WTC11 (cell line): Measurements from ENCODE around the gene ISL2. TPM values are rescaled to one million over a fixed set of nuclear protein-coding genes. Genes with fewer than 3 reads are reported as not detected.

Experiments
- ATF6 ChIP-seq: sonication (generic); formaldehyde crosslinking; IDR thresholded peaks from 2 replicates; pipeline ENCODE4 v1.8.1; 2023; ENCODE audit warnings: mild to moderate bottlenecking, missing genetic modification reagents
- FOXP4 ChIP-seq: sonication (generic); formaldehyde crosslinking; IDR thresholded peaks from 2 replicates; pipeline ENCODE4 v1.8.0; 2022; ENCODE audit warnings: mild to moderate bottlenecking, missing genetic modification reagents
- HMGA2 ChIP-seq: fragments of 250-450 bp; sonication (Bioruptor Pico); IDR thresholded peaks from 2 replicates; pipeline ENCODE4 v1.4.0; 2021; ENCODE audit warnings: mild to moderate bottlenecking, moderate library complexity
- NFATC4 ChIP-seq: fragments of 250-450 bp; sonication (Bioruptor Pico); IDR thresholded peaks from 2 replicates; pipeline ENCODE4 v1.9.0; 2021; ENCODE audit warnings: mild to moderate bottlenecking
- NR2C2 ChIP-seq: sonication (generic); formaldehyde crosslinking; IDR thresholded peaks from 2 replicates; pipeline ENCODE4 v1.8.0; 2022; ENCODE audit warnings: mild to moderate bottlenecking, missing genetic modification reagents
- TCF7 ChIP-seq: sonication (generic); formaldehyde crosslinking; IDR thresholded peaks from 2 replicates; pipeline ENCODE4 v1.8.0; 2022; ENCODE audit warnings: mild to moderate bottlenecking, low read depth, missing genetic modification reagents, moderate library complexity
- TEAD1 ChIP-seq: sonication (generic); formaldehyde crosslinking; IDR thresholded peaks from 2 replicates; pipeline ENCODE4 v1.8.0; 2022; ENCODE audit warnings: mild to moderate bottlenecking, missing genetic modification reagents
- ZMAT4 ChIP-seq: fragments of 250-450 bp; sonication (Bioruptor Pico); IDR thresholded peaks from 2 replicates; pipeline ENCODE4 v1.9.0; 2021; ENCODE audit warnings: mild to moderate bottlenecking
- ZNF138 ChIP-seq: sonication (generic); formaldehyde crosslinking; conservative IDR thresholded peaks from 2 replicates; pipeline ENCODE4 v1.8.1; 2022; ENCODE audit warnings: mild to moderate bottlenecking, moderate library complexity, missing genetic modification reagents
- ZNF416 ChIP-seq: fragments of 250-450 bp; sonication (Bioruptor Pico); IDR thresholded peaks from 2 replicates; pipeline ENCODE4 v1.9.0; 2021; ENCODE audit warnings: mild to moderate bottlenecking, inconsistent platforms
- total RNA-seq: library from RNA; stranded (reverse); gene quantifications from 3 replicates; pipeline ENCODE4 v1.2.3, GENCODE V29; 2021
- TF ChIP-seq, protein P1 (sequence below): sonication (generic); formaldehyde crosslinking; IDR thresholded peaks from 2 replicates; pipeline ENCODE4 v1.8.1; 2022; ENCODE audit warnings: low read depth, mild to moderate bottlenecking, moderate library complexity, missing genetic modification reagents, borderline replicate concordance
- TF ChIP-seq, protein P2 (sequence below): fragments of 250-450 bp; sonication (Bioruptor Pico); IDR thresholded peaks from 2 replicates; pipeline ENCODE4 v1.9.0; 2021; ENCODE audit warnings: mild to moderate bottlenecking, borderline replicate concordance

ISL2 gene
- total RNA-seq, 1 experiment from 2014 or later: 0.24 TPM

- no peak for TF ChIP-seq TEAD1 (CRISPR knock-in tag)
- no peak for TF ChIP-seq NR2C2 (CRISPR knock-in tag)
- TF ChIP-seq, protein P1, sequence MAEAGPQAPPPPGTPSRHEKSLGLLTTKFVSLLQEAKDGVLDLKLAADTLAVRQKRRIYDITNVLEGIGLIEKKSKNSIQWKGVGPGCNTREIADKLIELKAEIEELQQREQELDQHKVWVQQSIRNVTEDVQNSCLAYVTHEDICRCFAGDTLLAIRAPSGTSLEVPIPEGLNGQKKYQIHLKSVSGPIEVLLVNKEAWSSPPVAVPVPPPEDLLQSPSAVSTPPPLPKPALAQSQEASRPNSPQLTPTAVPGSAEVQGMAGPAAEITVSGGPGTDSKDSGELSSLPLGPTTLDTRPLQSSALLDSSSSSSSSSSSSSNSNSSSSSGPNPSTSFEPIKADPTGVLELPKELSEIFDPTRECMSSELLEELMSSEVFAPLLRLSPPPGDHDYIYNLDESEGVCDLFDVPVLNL (CRISPR knock-in tag): no peak
- TF ChIP-seq, protein P2, sequence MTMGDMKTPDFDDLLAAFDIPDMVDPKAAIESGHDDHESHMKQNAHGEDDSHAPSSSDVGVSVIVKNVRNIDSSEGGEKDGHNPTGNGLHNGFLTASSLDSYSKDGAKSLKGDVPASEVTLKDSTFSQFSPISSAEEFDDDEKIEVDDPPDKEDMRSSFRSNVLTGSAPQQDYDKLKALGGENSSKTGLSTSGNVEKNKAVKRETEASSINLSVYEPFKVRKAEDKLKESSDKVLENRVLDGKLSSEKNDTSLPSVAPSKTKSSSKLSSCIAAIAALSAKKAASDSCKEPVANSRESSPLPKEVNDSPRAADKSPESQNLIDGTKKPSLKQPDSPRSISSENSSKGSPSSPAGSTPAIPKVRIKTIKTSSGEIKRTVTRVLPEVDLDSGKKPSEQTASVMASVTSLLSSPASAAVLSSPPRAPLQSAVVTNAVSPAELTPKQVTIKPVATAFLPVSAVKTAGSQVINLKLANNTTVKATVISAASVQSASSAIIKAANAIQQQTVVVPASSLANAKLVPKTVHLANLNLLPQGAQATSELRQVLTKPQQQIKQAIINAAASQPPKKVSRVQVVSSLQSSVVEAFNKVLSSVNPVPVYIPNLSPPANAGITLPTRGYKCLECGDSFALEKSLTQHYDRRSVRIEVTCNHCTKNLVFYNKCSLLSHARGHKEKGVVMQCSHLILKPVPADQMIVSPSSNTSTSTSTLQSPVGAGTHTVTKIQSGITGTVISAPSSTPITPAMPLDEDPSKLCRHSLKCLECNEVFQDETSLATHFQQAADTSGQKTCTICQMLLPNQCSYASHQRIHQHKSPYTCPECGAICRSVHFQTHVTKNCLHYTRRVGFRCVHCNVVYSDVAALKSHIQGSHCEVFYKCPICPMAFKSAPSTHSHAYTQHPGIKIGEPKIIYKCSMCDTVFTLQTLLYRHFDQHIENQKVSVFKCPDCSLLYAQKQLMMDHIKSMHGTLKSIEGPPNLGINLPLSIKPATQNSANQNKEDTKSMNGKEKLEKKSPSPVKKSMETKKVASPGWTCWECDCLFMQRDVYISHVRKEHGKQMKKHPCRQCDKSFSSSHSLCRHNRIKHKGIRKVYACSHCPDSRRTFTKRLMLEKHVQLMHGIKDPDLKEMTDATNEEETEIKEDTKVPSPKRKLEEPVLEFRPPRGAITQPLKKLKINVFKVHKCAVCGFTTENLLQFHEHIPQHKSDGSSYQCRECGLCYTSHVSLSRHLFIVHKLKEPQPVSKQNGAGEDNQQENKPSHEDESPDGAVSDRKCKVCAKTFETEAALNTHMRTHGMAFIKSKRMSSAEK (CRISPR knock-in tag): no peak
- TF ChIP-seq ATF6 (CRISPR knock-in tag): no peak
- TF ChIP-seq NFATC4 (CRISPR knock-in tag): no peak
- no peak for TF ChIP-seq ZNF138
- no peak for TF ChIP-seq FOXP4
- TF ChIP-seq ZMAT4 (CRISPR knock-in tag): no peak
- no peak for TF ChIP-seq ZNF416 (CRISPR knock-in tag)
- TF ChIP-seq TCF7 (CRISPR knock-in tag): no peak
- no peak for TF ChIP-seq HMGA2 (CRISPR knock-in tag)
These were observed 55.3 kb downstream of the ISL2 start (continued) for GRCh38 chr15:76391847-76392246.

Other genes with a start within 250 kb of the ISL2 start
- gene ETFA, start 25.3 kb upstream of the ISL2 start, total RNA-seq: 84.4 to 97.7 TPM (median 85.4 TPM) in 3 replicates